SU-DHL-6 (cell line): ENCODE measurements around the gene SF3A1.
A peak's percentile ranks its signal among the peaks of the same experiment; 100 is the strongest.

Experiments used
- H2AFZ ChIP-seq: fragments of 200-600 bp; sonication (generic); 2 replicates; pipeline ENCODE4 v1.6.1; 2014; ENCODE audit warnings: low read depth, mild to moderate bottlenecking, moderate library complexity, mixed read lengths, antibody characterized with exemption, low read length; ENCODE audit not compliant: severe bottlenecking
- H3F3A ChIP-seq: fragments of 200-600 bp; shearing (Covaris generic); 2 replicates; pipeline ENCODE4 v1.6.0; 2016; ENCODE audit warnings: antibody characterized with exemption, mild to moderate bottlenecking; ENCODE audit not compliant: insufficient read depth
- H3K27ac ChIP-seq: fragments of 200-600 bp; sonication (generic); 2 replicates; pipeline ENCODE4 v1.5.1; 2016; ENCODE audit warnings: low read depth, mild to moderate bottlenecking, low read length, moderate library complexity, mixed read lengths
- H3K27me3 ChIP-seq: fragments of 200-600 bp; sonication (generic), shearing (Covaris generic); 2 replicates; pipeline ENCODE4 v1.6.0; 2014; ENCODE audit warnings: mild to moderate bottlenecking, low read length
- H3K36me3 ChIP-seq: fragments of 200-600 bp; sonication (generic); 2 replicates; pipeline ENCODE4 v1.6.1; 2014; ENCODE audit warnings: mild to moderate bottlenecking, low read length, mixed read lengths
- H3K4me2 ChIP-seq: fragments of 300-600, 200-600 bp; shearing (Covaris generic), sonication (generic); 2 replicates; pipeline ENCODE4 v1.6.0; 2014; ENCODE audit warnings: low read length, low read depth, mild to moderate bottlenecking; ENCODE audit not compliant: poor library complexity, severe bottlenecking
- H3K4me3 ChIP-seq: fragments of 200-600 bp; sonication (generic); 2 replicates; pipeline ENCODE4 v1.5.1; 2014; ENCODE audit warnings: antibody characterized with exemption, low read length, mild to moderate bottlenecking, mixed read lengths; ENCODE audit not compliant: insufficient read depth, poor library complexity, severe bottlenecking
- H3K79me2 ChIP-seq: fragments of 200-600 bp; sonication (generic); 2 replicates; pipeline ENCODE4 v1.6.1; 2014; ENCODE audit warnings: mild to moderate bottlenecking, low read length, moderate library complexity; ENCODE audit not compliant: insufficient read depth
- H3K9ac ChIP-seq: fragments of 200-600 bp; sonication (generic); 2 replicates; pipeline ENCODE4 v1.7.0; 2014; ENCODE audit warnings: mild to moderate bottlenecking, low read length
- H3K9me2 ChIP-seq: fragments of 200-600 bp; sonication (generic); replicated peaks from 2 replicates; pipeline ENCODE4 v1.6.1; 2014; ENCODE audit warnings: low read length; ENCODE audit not compliant: insufficient read depth
- H3K9me3 ChIP-seq: fragments of 200-600 bp; sonication (generic); 2 replicates; pipeline ENCODE4 v1.6.1; 2014; ENCODE audit warnings: low read length, mixed read lengths; ENCODE audit not compliant: insufficient read depth
- H4K20me1 ChIP-seq: fragments of 200-600 bp; sonication (generic); 2 replicates; pipeline ENCODE4 v1.6.1; 2014; ENCODE audit warnings: low read depth, mild to moderate bottlenecking, antibody characterized with exemption, low read length, moderate library complexity, mixed read lengths
- CTCF ChIP-seq: fragments of 200-600 bp; sonication (generic); IDR thresholded peaks from one replicate; pipeline ENCODE4 v1.5.1; 2017; ENCODE audit warnings: antibody characterized with exemption, mild to moderate bottlenecking, low read length, moderate library complexity; ENCODE audit not compliant: insufficient read depth, poor library complexity, severe bottlenecking
- EZH2phosphoT487 ChIP-seq: fragments of 200-600 bp; sonication (generic), shearing (Covaris generic); conservative IDR thresholded peaks from 2 replicates; pipeline ENCODE4 v1.6.1; 2018; ENCODE audit warnings: mild to moderate bottlenecking, antibody characterized with exemption, low read length, moderate library complexity, mixed read lengths

SF3A1 gene

GRCh38 chr22:30356449-30357235 is at the start of gene SF3A1, which contains the start of gene CCDC157:
SF3A1 (minus strand) TSS chr22:30356894; CDS start chr22:30356792, 102 bp downstream.
CCDC157 (plus strand) TSS chr22:30357007; CDS start chr22:30366001, 8,994 bp downstream.
- no peaks in the 10 kb centered on the region for H3K27me3 ChIP-seq
- H3K4me3 ChIP-seq: peak within 1 kb of the TSS; percentile 95
- peak within 1 kb of the TSS; percentile 85 for H2AFZ ChIP-seq
- peaks cover 43% of the 10 kb centered on the region for H3K79me2 ChIP-seq
- H3K36me3 ChIP-seq: no peaks in the 10 kb centered on the region
- no peaks in the 10 kb centered on the region for H3K9me3 ChIP-seq
- H3K9me2 ChIP-seq: no peaks in the 10 kb centered on the region
- TF ChIP-seq EZH2phosphoT487 (no peak), CTCF (no peak)
- H3K27ac ChIP-seq: peak within 1 kb of the TSS; percentile 63
- H3K4me2 ChIP-seq: peak within 1 kb of the TSS; percentile 79
- peak within 1 kb of the TSS; percentile 90 for H3K9ac ChIP-seq
- no peaks in the 10 kb centered on the region for H3F3A ChIP-seq
- H4K20me1 ChIP-seq: peaks cover 2% of the 10 kb centered on the region; the same call in 1 of the 2 replicates

GRCh38 chr22:30406400-30406799 is 49.7 kb upstream of the SF3A1 start:
- no peak overlapping the region for H3K4me2 ChIP-seq
- H3F3A ChIP-seq: no peaks in the 10 kb centered on the region
- H4K20me1 ChIP-seq: no peaks in the 10 kb centered on the region
- no peak overlapping the region for H3K4me3 ChIP-seq
- no peak for TF ChIP-seq EZH2phosphoT487
- no peak for TF ChIP-seq CTCF
- H3K27me3 ChIP-seq: no peaks in the 10 kb centered on the region
- H3K79me2 ChIP-seq: no peaks in the 10 kb centered on the region
- H3K9me3 ChIP-seq: no peaks in the 10 kb centered on the region
- H2AFZ ChIP-seq: no peak overlapping the region
- H3K9me2 ChIP-seq: no peaks in the 10 kb centered on the region
- H3K36me3 ChIP-seq: no peaks in the 10 kb centered on the region
- no peak overlapping the region for H3K9ac ChIP-seq
- H3K27ac ChIP-seq: no peak overlapping the region

- H3K36me3 ChIP-seq: no peaks in the 10 kb centered on the region
- H4K20me1 ChIP-seq: no peaks in the 10 kb centered on the region
- no peaks in the 10 kb centered on the region for H3F3A ChIP-seq
- H3K27me3 ChIP-seq: no peaks in the 10 kb centered on the region
- H3K27ac ChIP-seq: no peak overlapping the region
- TF ChIP-seq EZH2phosphoT487 (no peak), CTCF (no peak)
- H3K9me2 ChIP-seq: no peaks in the 10 kb centered on the region
- H3K9ac ChIP-seq: no peak overlapping the region
- no peaks in the 10 kb centered on the region for H3K9me3 ChIP-seq
- H2AFZ ChIP-seq: no peak overlapping the region
- H3K4me2 ChIP-seq: no peak overlapping the region
- H3K4me3 ChIP-seq: no peak overlapping the region
- H3K79me2 ChIP-seq: no peaks in the 10 kb centered on the region
These were observed 49.0 kb upstream of the SF3A1 start for GRCh38 chr22:30405731-30406130.
